Right lobe of liver (tissue), 6 donors: ENCODE measurements around the gene KLHL11. TPM values are rescaled to one million over a fixed set of nuclear protein-coding genes. Genes with fewer than 3 reads are reported as not detected.
A peak's percentile ranks its signal among the peaks of the same experiment; 100 is the strongest.

Source experiments
- ATAC-seq, 4 donors: fragments of 200-7000 bp; cut with Tn5 transposase; one replicate each; pipeline ENCODE4 v1.9.1; 2020; ENCODE audit warnings: mild to moderate bottlenecking in 4 of 4, moderate library complexity in 4 of 4
- DNase-seq, 3 donors: peaks; one replicate each; pipeline ENCODE4 v3.0.0-alpha.2; 2020
- H3K27ac ChIP-seq, 3 donors: fragments of 200-600 bp; one replicate each; pipeline ENCODE4 v1.8.0; 2022
- H3K27me3 ChIP-seq, 2 donors: fragments of 200-600 bp; one replicate each; pipeline ENCODE4 v1.8.0; 2022
- H3K36me3 ChIP-seq, 4 donors: fragments of 200-600 bp; sonication (generic) in 1 of 4; one replicate each; pipeline versions ENCODE4 v1.5.1 to v1.8.0; 2017 to 2022; ENCODE audit warnings: control low read depth in 1 of 4
- H3K4me1 ChIP-seq, 4 donors: fragments of 200-600 bp; sonication (generic) in 1 of 4; one replicate each; pipeline versions ENCODE4 v1.5.1 to v1.8.0; 2017 to 2022; ENCODE audit warnings: control low read depth in 1 of 4
- H3K4me3 ChIP-seq, 3 donors: fragments of 200-600 bp; one replicate each; pipeline ENCODE4 v1.8.0; 2022
- H3K9me3 ChIP-seq, 4 donors: fragments of 200-600 bp; sonication (generic) in 1 of 4; one replicate each; pipeline versions ENCODE4 v1.5.1 to v1.8.0; 2017 to 2022; ENCODE audit warnings: control low read depth in 1 of 4
- CTCF ChIP-seq, 4 donors: fragments of 200-600 bp in 3 of 4; fragments of 450-650 bp in 1 of 4; IDR thresholded peaks; one replicate each; pipeline versions ENCODE4 v1.5.1 to v1.8.0; 2016 to 2022; ENCODE audit warnings: antibody characterized with exemption in 4 of 4, mild to moderate bottlenecking in 2 of 4
- POLR2A ChIP-seq: fragments of 450-650 bp; IDR thresholded peaks from one replicate; pipeline ENCODE4 v1.6.1; 2017; ENCODE audit warnings: antibody characterized with exemption, mild to moderate bottlenecking
- WGBS: methylation state at CpG from one replicate; pipeline ENCODE4 v1.1.6; 2018; ENCODE audit warnings: low coverage, low lambda C conversion rate; ENCODE audit not compliant: insufficient coverage; ENCODE audit errors: missing lambda C conversion rate; 5-methylcytosine and 5-hydroxymethylcytosine counted together
- intact Hi-C, 2 donors: fragments of 100-400 bp; cut with DNase I; formaldehyde crosslinking; loops; one replicate each; pipeline versions ENCODE4 v1.11.2 to v1.14.1; 2022
- total RNA-seq, 6 experiments: library from RNA; depleted of rRNA in 2 of 6; stranded (reverse); fragments of >200 nt in 2 of 6; fragmentation: NEBNext Ultra II Directional in 3 of 6; extraction: Animal tissue kit (Norgen Biotek cat#: 25700) in 3 of 6; gene quantifications; one replicate each; pipeline versions ENCODE4 v1.1.0 to v1.2.4, GENCODE V29; 2016 to 2023
- donor health status: DM: no; HTN: yes; CAD: no.
- donor health status: DM: no; HTN: no; CAD: no.
- donor health status: DM: no; HTN: no; CAD: no.
- donor health status: DM: no; HTN: yes; CAD: no.
- donor health status: DM: no; HTN: yes; CAD: no.

The KLHL11 gene
- total RNA-seq, 6 experiments from 2014 or later: 2.9 to 7.0 (median 5.7) TPM

- Histone ChIP-seq H3K4me1 (peaks cover 0 to 7% (median 0%) of the 10 kb centered on the region in 4 donors), H3K9me3 (no peaks in the 10 kb centered on the region), H3K27ac (no peak overlapping the region), H3K36me3 (peaks cover 6 to 64% (median 24%) of the 10 kb centered on the region in 4 donors), H3K27me3 (no peaks in the 10 kb centered on the region), H3K4me3 (no peak overlapping the region)
- ATAC-seq (no peak), DNase-seq (no peak)
- no peak for TF ChIP-seq CTCF (IDR thresholded peaks at IDR 0.05)
- no peak for TF ChIP-seq POLR2A
- intact Hi-C loops: no loop called here
- WGBS: 80% methylated on average over 6 of the region's 8 CpGs
These were observed 41.9 kb upstream of the KLHL11 start for GRCh38 chr17:41907185-41907556.

- TF ChIP-seq CTCF (IDR thresholded peaks at IDR 0.05) (no peak), POLR2A (no peak)
- Histone ChIP-seq H3K36me3 (peaks cover 6 to 66% (median 22%) of the 10 kb centered on the region in 4 donors), H3K27me3 (no peaks in the 10 kb centered on the region), H3K9me3 (no peaks in the 10 kb centered on the region), H3K4me3 (no peak overlapping the region), H3K4me1 (peaks cover 0 to 7% (median 0%) of the 10 kb centered on the region in 4 donors), H3K27ac (no peak overlapping the region)
- 90% methylated on average over 7 of the region's 15 CpGs for WGBS
- intact Hi-C loops: no loop called here
- DNase-seq (no peak), ATAC-seq (no peak)
These were observed 41.4 kb upstream of the KLHL11 start for GRCh38 chr17:41906465-41907184.

GRCh38 chr17:41905172-41905571, 39.9 kb upstream of the KLHL11 start:
- Histone ChIP-seq H3K36me3 (peaks cover 5 to 59% (median 13%) of the 10 kb centered on the region in 4 donors), H3K27ac (no peak overlapping the region), H3K4me3 (no peak overlapping the region), H3K4me1 (peaks cover 0 to 7% (median 0%) of the 10 kb centered on the region in 4 donors), H3K27me3 (no peaks in the 10 kb centered on the region), H3K9me3 (no peaks in the 10 kb centered on the region)
- TF ChIP-seq CTCF (IDR thresholded peaks at IDR 0.05) (no peak), POLR2A (no peak)
- ATAC-seq (peak in 1 of 4 donors; percentile 15), DNase-seq (no peak)
- intact Hi-C loops: no loop called here
- 50% methylated on average over 1 of the region's 4 CpGs for WGBS

- no peak overlapping the region for H3K27ac ChIP-seq
These were observed 39.1 kb upstream of the KLHL11 start for GRCh38 chr17:41904242-41904841.

More at GRCh38 chr17:41904242-41904841, 39.1 kb upstream of the KLHL11 start:
- H3K27me3 ChIP-seq: no peaks in the 10 kb centered on the region
- DNase-seq: no peak
- intact Hi-C loops: no loop called here
- H3K4me3 ChIP-seq: no peak overlapping the region
- peaks cover 0 to 7% (median 0%) of the 10 kb centered on the region in 4 donors for H3K4me1 ChIP-seq
- ATAC-seq: no peak
- no CpG with 5 or more reads among the region's 7 CpGs for WGBS
- peaks cover 5 to 59% (median 10%) of the 10 kb centered on the region in 4 donors for H3K36me3 ChIP-seq
- H3K9me3 ChIP-seq: no peaks in the 10 kb centered on the region
- TF ChIP-seq POLR2A (no peak), CTCF (IDR thresholded peaks at IDR 0.05) (no peak)
